ENCODE data around the gene GALNT14. TPM values are rescaled to one million over a fixed set of nuclear protein-coding genes. Genes with fewer than 3 reads are reported as not detected.

Gene GALNT14
- total RNA-seq, 1 donor from 2014 or later, result 54.6 TPM

DNA sequence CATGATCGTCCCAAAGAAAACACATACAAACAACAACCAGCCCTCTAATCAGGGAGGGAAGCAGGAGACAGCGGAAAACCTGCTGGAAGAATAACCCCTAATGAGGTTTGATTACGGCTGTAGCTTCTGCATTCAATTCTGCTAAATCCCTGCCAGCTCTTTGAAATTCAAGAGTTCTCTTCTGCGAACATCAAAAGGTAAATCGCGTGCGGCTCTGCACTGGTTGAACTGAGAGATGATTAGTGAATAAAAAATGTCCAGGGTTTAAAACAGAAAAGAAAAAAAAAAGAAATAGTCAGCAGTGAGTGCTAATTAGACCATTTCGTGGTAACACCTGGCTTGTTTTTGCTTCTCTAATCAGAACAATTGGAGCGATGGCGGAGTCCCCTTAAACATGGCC lies 178.0 kb downstream of the GALNT14 start:
- no peak for DNase-seq (ENCODE audit: low read depth)
- TF ChIP-seq, protein P1, sequence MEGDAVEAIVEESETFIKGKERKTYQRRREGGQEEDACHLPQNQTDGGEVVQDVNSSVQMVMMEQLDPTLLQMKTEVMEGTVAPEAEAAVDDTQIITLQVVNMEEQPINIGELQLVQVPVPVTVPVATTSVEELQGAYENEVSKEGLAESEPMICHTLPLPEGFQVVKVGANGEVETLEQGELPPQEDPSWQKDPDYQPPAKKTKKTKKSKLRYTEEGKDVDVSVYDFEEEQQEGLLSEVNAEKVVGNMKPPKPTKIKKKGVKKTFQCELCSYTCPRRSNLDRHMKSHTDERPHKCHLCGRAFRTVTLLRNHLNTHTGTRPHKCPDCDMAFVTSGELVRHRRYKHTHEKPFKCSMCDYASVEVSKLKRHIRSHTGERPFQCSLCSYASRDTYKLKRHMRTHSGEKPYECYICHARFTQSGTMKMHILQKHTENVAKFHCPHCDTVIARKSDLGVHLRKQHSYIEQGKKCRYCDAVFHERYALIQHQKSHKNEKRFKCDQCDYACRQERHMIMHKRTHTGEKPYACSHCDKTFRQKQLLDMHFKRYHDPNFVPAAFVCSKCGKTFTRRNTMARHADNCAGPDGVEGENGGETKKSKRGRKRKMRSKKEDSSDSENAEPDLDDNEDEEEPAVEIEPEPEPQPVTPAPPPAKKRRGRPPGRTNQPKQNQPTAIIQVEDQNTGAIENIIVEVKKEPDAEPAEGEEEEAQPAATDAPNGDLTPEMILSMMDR (IDR thresholded peaks at IDR 0.05; ENCODE audit: insufficient read depth, low read length, poor library complexity, severe bottlenecking), result no peak

DNA sequence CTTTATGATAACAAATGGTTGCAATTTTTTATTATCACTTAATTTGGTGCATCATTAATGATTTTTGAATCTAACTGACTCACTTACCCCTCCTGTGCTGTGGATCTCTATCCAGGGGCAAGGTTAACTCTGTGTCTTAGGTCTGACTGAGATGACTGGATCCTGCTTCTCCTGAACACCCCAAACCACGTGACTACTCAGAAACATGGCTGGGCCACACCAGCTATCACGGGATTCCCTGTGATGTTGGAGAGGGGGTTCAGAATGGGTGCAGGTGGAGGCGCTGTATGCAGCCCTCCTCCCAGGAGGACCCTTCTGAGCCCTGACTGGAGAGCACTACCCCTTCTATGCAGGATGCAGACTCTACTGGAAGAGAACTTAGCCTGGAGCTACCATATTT lies 178.6 kb downstream of the GALNT14 start:
- TF ChIP-seq, protein P1 (IDR thresholded peaks at IDR 0.05; ENCODE audit: insufficient read depth, low read length, poor library complexity, severe bottlenecking), result no peak
- Histone ChIP-seq H3K4me3 (ENCODE audit: low read depth, low read length) (no peak overlapping the region), H3K36me3 (ENCODE audit: control insufficient read depth, insufficient read depth, low read length) (peaks cover 4% of the 10 kb centered on the region), H3K27me3 (ENCODE audit: control insufficient read depth, insufficient read depth, low read length) (no peaks in the 10 kb centered on the region)
- DNase-seq (ENCODE audit: low read depth), result no peak

More for the DNA sequence above, 178.0 kb downstream of the GALNT14 start:
- Histone ChIP-seq H3K36me3 (ENCODE audit: control insufficient read depth, insufficient read depth, low read length) (peaks cover 4% of the 10 kb centered on the region), H3K27me3 (ENCODE audit: control insufficient read depth, insufficient read depth, low read length) (no peaks in the 10 kb centered on the region), H3K4me3 (ENCODE audit: low read depth, low read length) (no peak overlapping the region)

DNA sequence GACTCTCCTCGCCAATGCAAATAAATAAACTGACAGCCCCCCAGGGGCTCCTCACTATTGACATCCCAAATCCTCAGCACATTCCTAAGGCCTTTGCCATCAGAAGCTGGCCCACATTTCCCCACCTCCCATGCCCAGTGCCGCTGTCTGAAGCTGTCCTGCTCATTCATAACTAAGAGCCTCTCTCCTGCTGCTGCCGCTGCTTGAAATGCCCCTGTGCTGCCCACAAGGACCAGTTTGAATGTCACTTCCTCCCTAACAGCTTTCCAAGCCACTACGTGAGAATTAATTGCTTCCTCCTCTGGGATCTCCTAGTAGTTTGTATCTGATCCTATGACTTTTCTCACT lies 179.3 kb downstream of the GALNT14 start:
- DNase-seq (ENCODE audit: low read depth), result no peak
- Histone ChIP-seq H3K4me3 (ENCODE audit: low read depth, low read length) (no peak overlapping the region), H3K36me3 (ENCODE audit: control insufficient read depth, insufficient read depth, low read length) (peaks cover 3% of the 10 kb centered on the region), H3K27me3 (ENCODE audit: control insufficient read depth, insufficient read depth, low read length) (no peaks in the 10 kb centered on the region)
- TF ChIP-seq, protein P1 (IDR thresholded peaks at IDR 0.05; ENCODE audit: insufficient read depth, low read length, poor library complexity, severe bottlenecking), result no peak

DNA sequence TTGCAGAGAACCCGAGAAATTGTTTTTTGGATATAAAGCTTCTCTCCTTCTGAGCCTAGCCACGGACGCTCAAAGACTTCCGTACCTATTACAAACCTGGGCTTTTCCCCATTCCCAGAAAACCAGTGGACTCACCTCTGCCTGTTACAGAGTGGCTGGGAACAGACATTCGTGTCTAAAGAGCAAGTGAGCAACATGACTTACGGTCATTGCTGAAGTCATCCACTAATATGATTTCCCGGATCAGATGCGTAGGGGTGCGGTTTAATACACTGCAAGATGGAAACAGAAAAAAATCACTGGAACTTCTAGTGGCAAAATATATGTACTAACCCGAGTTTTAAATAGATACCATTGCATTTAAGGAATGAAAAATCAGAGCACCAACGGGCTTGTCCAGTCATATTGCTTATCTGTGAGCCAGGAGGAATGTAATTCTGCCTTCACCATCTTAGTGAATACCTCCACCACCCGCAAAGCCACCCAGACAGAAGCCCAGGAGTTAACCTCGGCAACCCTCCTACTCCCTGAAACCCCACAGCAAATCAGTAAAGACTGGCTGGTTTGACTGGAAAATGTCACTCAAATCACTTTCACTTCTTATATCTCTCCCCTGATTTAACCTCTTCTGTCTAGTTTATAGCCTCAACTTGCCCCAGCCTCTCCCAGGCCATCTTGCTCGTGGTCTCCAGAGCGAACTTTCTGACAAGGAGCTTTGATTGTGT lies 179.9 kb downstream of the GALNT14 start:
- no peak overlapping the region for H3K4me3 ChIP-seq (ENCODE audit: low read depth, low read length)
- TF ChIP-seq, protein P1 (IDR thresholded peaks at IDR 0.05; ENCODE audit: insufficient read depth, low read length, poor library complexity, severe bottlenecking), result no peak
- DNase-seq (ENCODE audit: low read depth), result no peak
- H3K36me3 ChIP-seq (ENCODE audit: control insufficient read depth, insufficient read depth, low read length), result peaks cover 3% of the 10 kb centered on the region
- H3K27me3 ChIP-seq (ENCODE audit: control insufficient read depth, insufficient read depth, low read length), result no peaks in the 10 kb centered on the region

DNA sequence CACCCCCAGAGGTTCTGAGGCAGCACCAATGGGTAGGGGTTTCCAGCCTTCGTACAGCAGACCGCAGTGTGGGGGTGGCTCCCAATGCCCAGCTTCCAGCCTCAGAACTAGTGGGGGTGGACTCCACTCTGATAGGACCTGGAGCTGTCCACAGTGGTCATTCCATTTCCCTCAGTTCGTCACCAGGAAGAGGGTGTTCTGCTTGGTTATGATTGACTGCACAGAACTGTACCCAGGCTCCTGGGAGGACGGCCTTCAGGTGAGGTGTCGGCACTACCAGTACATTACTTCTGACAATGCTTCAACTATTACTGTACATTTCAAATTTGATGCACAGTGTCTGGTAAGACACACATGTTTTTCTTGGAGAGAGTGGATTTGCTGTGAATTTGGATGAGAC lies 180.6 kb downstream of the GALNT14 start:
- H3K36me3 ChIP-seq (ENCODE audit: control insufficient read depth, insufficient read depth, low read length), result peaks cover 3% of the 10 kb centered on the region
- H3K4me3 ChIP-seq (ENCODE audit: low read depth, low read length), result no peak overlapping the region
- no peaks in the 10 kb centered on the region for H3K27me3 ChIP-seq (ENCODE audit: control insufficient read depth, insufficient read depth, low read length)
- TF ChIP-seq, protein P1 (IDR thresholded peaks at IDR 0.05; ENCODE audit: insufficient read depth, low read length, poor library complexity, severe bottlenecking), result no peak
- DNase-seq (ENCODE audit: low read depth), result no peak

DNA sequence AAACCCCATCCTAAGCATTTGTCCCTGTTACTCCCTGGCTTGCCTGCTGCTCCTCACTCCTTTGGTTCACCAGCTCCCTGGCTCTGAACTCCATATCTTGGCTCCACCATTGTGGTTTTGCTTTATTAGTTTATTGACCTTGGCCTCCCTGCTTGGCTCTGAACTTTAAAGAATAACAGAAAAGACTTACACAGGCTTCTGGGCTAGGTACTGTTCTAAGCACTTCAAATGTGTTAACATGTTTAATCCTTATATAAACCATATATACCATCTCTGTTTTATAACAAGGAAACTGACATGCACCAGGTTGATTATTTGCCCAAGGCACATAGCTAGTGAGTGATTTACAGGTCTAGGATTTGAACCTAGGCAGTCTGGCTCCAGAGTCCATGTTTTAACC lies 181.2 kb downstream of the GALNT14 start:
- TF ChIP-seq, protein P1 (IDR thresholded peaks at IDR 0.05; ENCODE audit: insufficient read depth, low read length, poor library complexity, severe bottlenecking), result no peak
- H3K27me3 ChIP-seq (ENCODE audit: control insufficient read depth, insufficient read depth, low read length), result no peaks in the 10 kb centered on the region
- H3K4me3 ChIP-seq (ENCODE audit: low read depth, low read length), result no peak overlapping the region
- no peak for DNase-seq (ENCODE audit: low read depth)
- H3K36me3 ChIP-seq (ENCODE audit: control insufficient read depth, insufficient read depth, low read length), result peaks cover 3% of the 10 kb centered on the region

All from kidney epithelial cell (primary cell).